MM.1S (cell line): ENCODE data around the gene LONRF3.
A peak's percentile ranks its signal among the peaks of the same experiment; 100 is the strongest.

Source experiments
- DNase-seq: peaks from one replicate; pipeline ENCODE4 v3.0.0-alpha.2; 2015
- H2AFZ ChIP-seq: fragments of 300-600 bp; sonication (generic); 2 replicates; pipeline ENCODE4 v1.6.0; 2016; ENCODE audit warnings: antibody characterized with exemption, low read length
- H3F3A ChIP-seq: fragments of 300-600 bp; sonication (generic); 2 replicates; pipeline ENCODE4 v1.6.1; 2016; ENCODE audit warnings: mild to moderate bottlenecking, antibody characterized with exemption, low read length, moderate library complexity, mixed read lengths; ENCODE audit not compliant: insufficient read depth
- H3K27ac ChIP-seq: fragments of 300-600 bp; sonication (generic); 2 replicates; pipeline ENCODE4 v1.5.1; 2016; ENCODE audit warnings: mild to moderate bottlenecking, low read length
- H3K27me3 ChIP-seq: fragments of 300-600 bp; sonication (generic); replicated peaks from 2 replicates; pipeline ENCODE4 v1.6.0; 2016; ENCODE audit warnings: low read length; ENCODE audit not compliant: insufficient read depth
- H3K36me3 ChIP-seq: fragments of 300-600 bp; sonication (generic); replicated peaks from 2 replicates; pipeline ENCODE4 v1.6.1; 2016; ENCODE audit warnings: mild to moderate bottlenecking, low read length, mixed read lengths; ENCODE audit not compliant: insufficient read depth
- H3K4me1 ChIP-seq: fragments of 300-600 bp; sonication (generic); 2 replicates; pipeline ENCODE4 v1.6.1; 2016; ENCODE audit warnings: low read length, mixed read lengths
- H3K4me2 ChIP-seq: fragments of 300-600 bp; sonication (generic); 2 replicates; pipeline ENCODE4 v1.6.0; 2016; ENCODE audit warnings: low read depth, low read length
- H3K4me3 ChIP-seq: fragments of 300-600 bp; sonication (generic); 2 replicates; pipeline ENCODE4 v1.5.1; 2016; ENCODE audit warnings: low read length, mixed read lengths
- H3K79me2 ChIP-seq: fragments of 300-600 bp; sonication (generic); 2 replicates; pipeline ENCODE4 v1.6.1; 2016; ENCODE audit warnings: mixed run types, low read length, mixed read lengths
- H3K9ac ChIP-seq: fragments of 300-600 bp; sonication (generic); 2 replicates; pipeline ENCODE4 v1.6.1; 2016; ENCODE audit warnings: low read length, mixed read lengths
- H3K9me2 ChIP-seq: fragments of 300-600 bp; sonication (generic); replicated peaks from 2 replicates; pipeline ENCODE4 v1.6.1; 2016; ENCODE audit warnings: mild to moderate bottlenecking, low read length, mixed read lengths; ENCODE audit not compliant: insufficient read depth
- H3K9me3 ChIP-seq: fragments of 300-600 bp; sonication (generic); replicated peaks from 2 replicates; pipeline ENCODE4 v1.6.1; 2016; ENCODE audit warnings: mild to moderate bottlenecking, low read length, mixed read lengths; ENCODE audit not compliant: insufficient read depth
- H4K20me1 ChIP-seq: fragments of 300-600 bp; sonication (generic); 2 replicates; pipeline ENCODE4 v1.6.1; 2016; ENCODE audit warnings: mild to moderate bottlenecking, low read length, moderate library complexity, mixed read lengths; ENCODE audit not compliant: insufficient read depth
- EZH2 ChIP-seq: fragments of 300-600 bp; sonication (generic); optimal IDR thresholded peaks from 2 replicates; pipeline ENCODE3; 2017; ENCODE audit warnings: low read depth, mild to moderate bottlenecking, antibody characterized with exemption, low read length, mixed read lengths
- EZH2phosphoT487 ChIP-seq: fragments of 300-600 bp; sonication (generic); IDR thresholded peaks from 2 replicates; pipeline ENCODE4 v1.6.1; 2018; ENCODE audit warnings: antibody characterized with exemption, low read length
- TF ChIP-seq, protein P1 (sequence below): fragments of 300-600 bp; sonication (generic); IDR thresholded peaks from 2 replicates; pipeline ENCODE4 v1.5.1; 2016; ENCODE audit warnings: antibody characterized with exemption, low read length, mixed read lengths

LONRF3 gene

DNA sequence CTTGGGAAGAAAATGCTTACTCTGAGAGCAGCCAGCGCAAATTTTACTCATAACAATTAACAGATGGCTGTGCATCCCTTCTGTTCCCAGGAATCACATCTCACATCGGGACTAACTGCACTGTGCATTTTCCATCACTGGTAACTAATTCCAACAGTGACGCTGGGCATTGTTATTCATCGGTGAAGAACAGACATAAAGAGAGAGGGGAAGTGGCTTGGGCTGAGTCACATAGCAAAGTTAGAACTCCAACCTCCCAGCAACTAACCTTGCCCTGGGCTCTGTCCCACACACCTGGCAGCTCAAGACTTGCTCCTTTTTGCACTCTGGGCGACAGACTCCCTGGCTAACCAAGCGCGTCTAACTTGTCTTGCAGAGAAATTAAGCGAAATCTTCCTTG, 6.4 kb upstream of the LONRF3 start:
- no peak overlapping the region for H2AFZ ChIP-seq
- no peaks in the 10 kb centered on the region for H3K79me2 ChIP-seq
- H3K9me2 ChIP-seq = no peaks in the 10 kb centered on the region
- no peak overlapping the region for H3K9ac ChIP-seq
- H3K27ac ChIP-seq = no peak overlapping the region
- H3K4me3 ChIP-seq = no peak overlapping the region
- H3K4me1 ChIP-seq = no peaks in the 10 kb centered on the region
- DNase-seq = no peak
- H3F3A ChIP-seq = no peaks in the 10 kb centered on the region
- H3K4me2 ChIP-seq = no peak overlapping the region
- no peaks in the 10 kb centered on the region for H3K27me3 ChIP-seq
- H3K9me3 ChIP-seq = no peaks in the 10 kb centered on the region
- no peaks in the 10 kb centered on the region for H3K36me3 ChIP-seq
- no peaks in the 10 kb centered on the region for H4K20me1 ChIP-seq
- TF ChIP-seq EZH2phosphoT487 (no peak), EZH2 (no peak)
- TF ChIP-seq, protein P1, sequence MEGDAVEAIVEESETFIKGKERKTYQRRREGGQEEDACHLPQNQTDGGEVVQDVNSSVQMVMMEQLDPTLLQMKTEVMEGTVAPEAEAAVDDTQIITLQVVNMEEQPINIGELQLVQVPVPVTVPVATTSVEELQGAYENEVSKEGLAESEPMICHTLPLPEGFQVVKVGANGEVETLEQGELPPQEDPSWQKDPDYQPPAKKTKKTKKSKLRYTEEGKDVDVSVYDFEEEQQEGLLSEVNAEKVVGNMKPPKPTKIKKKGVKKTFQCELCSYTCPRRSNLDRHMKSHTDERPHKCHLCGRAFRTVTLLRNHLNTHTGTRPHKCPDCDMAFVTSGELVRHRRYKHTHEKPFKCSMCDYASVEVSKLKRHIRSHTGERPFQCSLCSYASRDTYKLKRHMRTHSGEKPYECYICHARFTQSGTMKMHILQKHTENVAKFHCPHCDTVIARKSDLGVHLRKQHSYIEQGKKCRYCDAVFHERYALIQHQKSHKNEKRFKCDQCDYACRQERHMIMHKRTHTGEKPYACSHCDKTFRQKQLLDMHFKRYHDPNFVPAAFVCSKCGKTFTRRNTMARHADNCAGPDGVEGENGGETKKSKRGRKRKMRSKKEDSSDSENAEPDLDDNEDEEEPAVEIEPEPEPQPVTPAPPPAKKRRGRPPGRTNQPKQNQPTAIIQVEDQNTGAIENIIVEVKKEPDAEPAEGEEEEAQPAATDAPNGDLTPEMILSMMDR = no peak

DNA sequence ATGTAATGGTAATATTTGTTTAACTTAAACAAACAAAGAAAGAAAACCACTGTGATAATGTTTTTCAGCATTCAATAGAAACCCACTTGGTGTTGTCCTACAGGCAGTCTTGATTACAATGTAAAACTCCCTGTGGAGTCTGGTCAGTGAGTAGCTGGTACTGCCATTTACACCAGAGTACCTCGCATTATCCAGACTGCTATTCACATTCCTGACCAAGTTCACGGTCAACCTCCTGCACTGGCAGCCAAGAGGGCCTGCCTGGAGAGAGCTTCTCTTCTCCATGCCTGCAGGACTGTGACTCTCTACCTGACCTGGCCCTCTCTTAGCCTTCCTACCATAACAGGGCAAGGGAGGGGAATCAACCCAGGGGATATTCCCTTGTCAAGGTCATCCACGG, 2.9 kb upstream of the LONRF3 start:
- Histone ChIP-seq H3K36me3 (no peaks in the 10 kb centered on the region), H4K20me1 (no peaks in the 10 kb centered on the region), H3K4me2 (no peak overlapping the region), H3K27me3 (no peaks in the 10 kb centered on the region), H3K4me1 (no peaks in the 10 kb centered on the region), H2AFZ (no peak overlapping the region), H3F3A (no peaks in the 10 kb centered on the region), H3K9me2 (no peaks in the 10 kb centered on the region), H3K4me3 (no peak overlapping the region), H3K9ac (no peak overlapping the region), H3K79me2 (no peaks in the 10 kb centered on the region), H3K27ac (no peak overlapping the region), H3K9me3 (no peaks in the 10 kb centered on the region)
- no peak for DNase-seq
- no peak for TF ChIP-seq EZH2
- TF ChIP-seq, protein P1 = no peak
- TF ChIP-seq EZH2phosphoT487 = no peak

DNA sequence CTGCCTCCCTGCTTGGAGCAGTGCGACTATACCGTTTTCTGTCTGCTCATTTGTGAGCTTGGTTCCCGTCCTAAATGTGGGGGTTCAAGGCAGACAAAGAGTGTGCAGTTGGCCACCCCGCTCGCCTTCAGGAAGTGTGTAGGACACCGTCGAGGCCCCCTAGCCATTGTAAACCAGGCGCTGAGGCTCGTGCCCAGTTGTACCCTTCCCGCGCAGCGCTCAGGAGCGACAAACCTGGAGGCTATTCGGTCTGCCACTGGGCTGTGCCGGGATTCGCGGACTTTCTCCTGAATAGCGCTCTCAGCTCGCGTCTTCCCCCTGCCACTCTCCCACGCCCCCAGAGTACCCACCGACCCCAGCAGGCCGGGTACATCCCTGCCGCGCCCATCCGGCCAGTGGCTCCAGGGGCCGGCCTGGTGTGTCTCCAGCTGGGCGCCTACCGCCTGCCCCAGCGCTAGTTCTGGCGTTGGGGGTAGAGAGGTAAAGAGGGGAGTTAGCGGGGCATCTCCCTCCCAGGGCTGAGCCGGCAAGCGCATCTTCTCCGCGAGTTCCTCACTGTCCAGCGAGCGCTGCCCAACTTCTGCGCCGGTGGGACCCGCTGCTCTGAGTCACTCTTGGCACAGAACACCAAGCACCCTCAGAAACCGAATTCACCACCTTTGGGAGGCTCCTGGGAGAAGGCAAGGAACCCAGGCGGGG, 880 bp upstream of the LONRF3 start:
- no peaks in the 10 kb centered on the region for H3K9me3 ChIP-seq
- H3K4me2 ChIP-seq = peak overlapping the region; percentile 82; the same call in 1 of the 2 replicates
- no peaks in the 10 kb centered on the region for H3F3A ChIP-seq
- H3K4me1 ChIP-seq = no peaks in the 10 kb centered on the region
- H3K4me3 ChIP-seq = no peak overlapping the region
- H2AFZ ChIP-seq = 0 out of 2 replicates have a peak overlapping the region, but pooled peaks have one; percentile 81
- H3K9me2 ChIP-seq = no peaks in the 10 kb centered on the region
- no peak for TF ChIP-seq EZH2phosphoT487
- TF ChIP-seq, protein P1 = no peak
- TF ChIP-seq EZH2 = no peak
- H3K36me3 ChIP-seq = no peaks in the 10 kb centered on the region
- no peak for DNase-seq
- no peaks in the 10 kb centered on the region for H3K27me3 ChIP-seq
- no peaks in the 10 kb centered on the region for H3K79me2 ChIP-seq
- no peak overlapping the region for H3K27ac ChIP-seq
- no peaks in the 10 kb centered on the region for H4K20me1 ChIP-seq
- H3K9ac ChIP-seq = no peak overlapping the region
